ENCODE measurements around the gene LONP1.
A peak's percentile ranks its signal among the peaks of the same experiment; 100 is the strongest.

The LONP1 gene

DNA sequence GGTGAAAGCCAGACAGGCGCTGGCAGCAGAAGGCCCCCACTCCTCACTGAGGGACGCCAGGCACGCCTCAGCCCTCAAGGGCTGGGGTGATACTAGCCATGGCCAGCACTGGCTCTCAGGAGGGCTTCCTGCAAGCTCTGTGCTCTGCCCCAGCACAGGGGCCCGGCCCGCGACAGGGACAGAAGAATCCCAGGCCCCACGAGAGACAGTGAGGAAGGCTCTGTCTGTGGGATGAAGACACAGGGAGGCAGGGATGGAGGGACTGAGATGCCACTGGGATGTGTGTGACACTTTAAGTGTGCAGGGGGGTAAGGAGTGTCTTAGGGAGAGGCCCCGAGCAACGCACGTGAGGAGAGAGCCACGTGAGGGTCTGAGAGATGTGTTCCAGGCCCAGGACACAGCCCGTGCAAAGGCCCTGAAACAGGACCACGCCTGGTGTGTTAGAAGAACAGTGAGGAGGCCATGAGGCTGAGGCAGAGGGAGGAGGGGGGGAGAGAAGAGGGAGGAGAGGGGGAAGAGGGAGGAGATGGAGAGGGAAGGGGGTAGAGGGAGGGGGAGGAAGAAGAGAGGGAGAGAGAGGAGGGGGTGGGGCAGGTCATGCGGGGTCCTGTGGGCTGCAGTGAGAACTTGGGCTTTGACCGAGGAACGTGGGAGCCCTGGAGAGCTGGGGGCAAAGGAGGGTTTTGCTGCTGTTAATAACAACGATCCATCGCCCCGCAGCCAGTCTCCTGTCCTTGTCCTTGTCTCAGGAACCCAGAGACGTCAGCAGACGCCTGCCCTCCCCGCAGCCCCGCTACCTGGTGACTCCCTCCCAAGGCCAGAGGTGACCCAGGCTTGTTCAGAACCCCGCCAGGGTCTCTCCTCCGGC, 22.7 kb downstream of the LONP1 start (continued):
- TF ChIP-seq, protein P1, sequence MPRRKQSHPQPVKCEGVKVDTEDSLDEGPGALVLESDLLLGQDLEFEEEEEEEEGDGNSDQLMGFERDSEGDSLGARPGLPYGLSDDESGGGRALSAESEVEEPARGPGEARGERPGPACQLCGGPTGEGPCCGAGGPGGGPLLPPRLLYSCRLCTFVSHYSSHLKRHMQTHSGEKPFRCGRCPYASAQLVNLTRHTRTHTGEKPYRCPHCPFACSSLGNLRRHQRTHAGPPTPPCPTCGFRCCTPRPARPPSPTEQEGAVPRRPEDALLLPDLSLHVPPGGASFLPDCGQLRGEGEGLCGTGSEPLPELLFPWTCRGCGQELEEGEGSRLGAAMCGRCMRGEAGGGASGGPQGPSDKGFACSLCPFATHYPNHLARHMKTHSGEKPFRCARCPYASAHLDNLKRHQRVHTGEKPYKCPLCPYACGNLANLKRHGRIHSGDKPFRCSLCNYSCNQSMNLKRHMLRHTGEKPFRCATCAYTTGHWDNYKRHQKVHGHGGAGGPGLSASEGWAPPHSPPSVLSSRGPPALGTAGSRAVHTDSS (tag by site-specific recombination; IDR thresholded peaks at IDR 0.05), result peak; percentile 16
- TF ChIP-seq ZIC2 (tag by site-specific recombination; IDR thresholded peaks at IDR 0.05) (0 out of 2 replicates have a peak, but pooled peaks have one; percentile 6), ZNF624 (tag by site-specific recombination; IDR thresholded peaks at IDR 0.05) (no peak), ZNF549 (tag by site-specific recombination; IDR thresholded peaks at IDR 0.05) (no peak), ZNF514 (tag by site-specific recombination; IDR thresholded peaks at IDR 0.05) (no peak), ZBTB7A (tag by site-specific recombination; IDR thresholded peaks at IDR 0.05; ENCODE audit: low read depth) (peak; percentile 6; the same call in 1 of the 2 replicates), ZNF174 (tag by site-specific recombination; IDR thresholded peaks at IDR 0.05) (no peak), BCL11B (tag by site-specific recombination; IDR thresholded peaks at IDR 0.05; ENCODE audit: low read depth) (peak; percentile 63; the same call in 1 of the 2 replicates), IKZF3 (tag by site-specific recombination; IDR thresholded peaks at IDR 0.05) (peak; percentile 74), ZSCAN30 (tag by site-specific recombination; IDR thresholded peaks at IDR 0.05) (peak; percentile 96), BCL6B (tag by site-specific recombination; IDR thresholded peaks at IDR 0.05) (no peak), ZNF660 (tag by site-specific recombination; IDR thresholded peaks at IDR 0.05) (no peak; the same call in 1 of the 2 replicates), ZNF354C (tag by site-specific recombination; IDR thresholded peaks at IDR 0.05; ENCODE audit: borderline replicate concordance, low read depth) (no peak), ZNF2 (tag by site-specific recombination; IDR thresholded peaks at IDR 0.05) (peak; percentile 51; the same call in 1 of the 2 replicates), KLF1 (tag by site-specific recombination; IDR thresholded peaks at IDR 0.05) (peak; percentile 82), ZNF16 (tag by site-specific recombination; IDR thresholded peaks at IDR 0.05; ENCODE audit: low read depth) (peak; percentile 41; the same call in 1 of the 2 replicates), ZSCAN23 (tag by site-specific recombination; IDR thresholded peaks at IDR 0.05) (peak; percentile 64; the same call in 1 of the 2 replicates), ZNF843 (tag by site-specific recombination; IDR thresholded peaks at IDR 0.05) (peak; percentile 59; the same call in 1 of the 2 replicates), ZNF416 (tag by site-specific recombination; IDR thresholded peaks at IDR 0.05) (no peak), FEZF1 (tag by site-specific recombination; IDR thresholded peaks at IDR 0.05) (no peak), GLI4 (tag by site-specific recombination; IDR thresholded peaks at IDR 0.05) (no peak), EGR2 (tag by site-specific recombination; IDR thresholded peaks at IDR 0.05; ENCODE audit: low read depth) (peak; percentile 82), ZNF639 (tag by site-specific recombination; IDR thresholded peaks at IDR 0.05) (peak; percentile 46), ZNF391 (tag by site-specific recombination; IDR thresholded peaks at IDR 0.05; ENCODE audit: borderline replicate concordance, low read depth) (peak; percentile 68; the same call in 1 of the 2 replicates), TCF7L2 (IDR thresholded peaks at IDR 0.05; ENCODE audit: borderline replicate concordance, low read depth, low read length) (no peak), ZNF623 (tag by site-specific recombination; IDR thresholded peaks at IDR 0.05) (peak; percentile 100), ZFP69B (tag by site-specific recombination; IDR thresholded peaks at IDR 0.05) (peak; percentile 48; the same call in 1 of the 2 replicates), PRDM4 (tag by site-specific recombination; IDR thresholded peaks at IDR 0.05) (no peak), ZNF335 (tag by site-specific recombination; conservative IDR thresholded peaks at IDR 0.05) (0 out of 2 replicates have a peak, but pooled peaks have one; percentile 24), REPIN1 (tag by site-specific recombination; IDR thresholded peaks at IDR 0.05; ENCODE audit: low read depth) (no peak), KLF8 (tag by site-specific recombination; IDR thresholded peaks at IDR 0.05) (peak; percentile 86)
- TF ChIP-seq, protein P2, sequence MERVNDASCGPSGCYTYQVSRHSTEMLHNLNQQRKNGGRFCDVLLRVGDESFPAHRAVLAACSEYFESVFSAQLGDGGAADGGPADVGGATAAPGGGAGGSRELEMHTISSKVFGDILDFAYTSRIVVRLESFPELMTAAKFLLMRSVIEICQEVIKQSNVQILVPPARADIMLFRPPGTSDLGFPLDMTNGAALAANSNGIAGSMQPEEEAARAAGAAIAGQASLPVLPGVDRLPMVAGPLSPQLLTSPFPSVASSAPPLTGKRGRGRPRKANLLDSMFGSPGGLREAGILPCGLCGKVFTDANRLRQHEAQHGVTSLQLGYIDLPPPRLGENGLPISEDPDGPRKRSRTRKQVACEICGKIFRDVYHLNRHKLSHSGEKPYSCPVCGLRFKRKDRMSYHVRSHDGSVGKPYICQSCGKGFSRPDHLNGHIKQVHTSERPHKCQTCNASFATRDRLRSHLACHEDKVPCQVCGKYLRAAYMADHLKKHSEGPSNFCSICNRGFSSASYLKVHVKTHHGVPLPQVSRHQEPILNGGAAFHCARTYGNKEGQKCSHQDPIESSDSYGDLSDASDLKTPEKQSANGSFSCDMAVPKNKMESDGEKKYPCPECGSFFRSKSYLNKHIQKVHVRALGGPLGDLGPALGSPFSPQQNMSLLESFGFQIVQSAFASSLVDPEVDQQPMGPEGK (tag by site-specific recombination; IDR thresholded peaks at IDR 0.05), result peak; percentile 83
